Stimulated activated CD8-positive, alpha-beta memory T cell treated with anti-CD3 and anti-CD28 coated beads, Interleukin-12 subunit alpha, Interleukin-12 subunit beta, amount 100 ng/mL, for 24 hours (primary cell): ENCODE measurements around the gene CDC123.
"Not testable (repeated sequence)": the region's sequence is repeated elsewhere in the genome, so short reads cannot be mapped to it uniquely, and the experiment has no call there.

Experiments
- DNase-seq: peaks from one replicate; pipeline ENCODE4 v3.0.0-alpha.2; 2020; ENCODE audit errors: extremely low read depth

CDC123 gene

DNA sequence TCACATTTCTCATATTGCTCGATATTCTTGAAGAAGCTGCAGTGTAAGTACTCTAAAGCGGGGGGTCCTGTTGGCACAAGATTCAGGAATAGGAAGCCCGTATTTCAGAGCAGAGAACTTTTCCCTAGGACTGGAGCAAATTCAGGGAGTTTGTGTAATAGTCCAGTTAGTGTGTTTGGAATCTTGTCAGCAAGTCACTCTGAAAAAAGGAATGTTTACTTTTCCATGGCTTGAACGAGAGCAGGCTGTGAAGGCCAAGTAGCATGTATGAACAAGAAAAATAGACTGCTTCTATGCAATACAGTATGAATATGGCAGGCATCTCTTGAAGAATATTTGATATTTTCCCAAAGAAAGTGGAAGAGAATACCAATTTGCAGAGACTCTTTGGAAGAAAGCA, 39.8 kb downstream of the CDC123 start:
- DNase-seq, result no peak

DNA sequence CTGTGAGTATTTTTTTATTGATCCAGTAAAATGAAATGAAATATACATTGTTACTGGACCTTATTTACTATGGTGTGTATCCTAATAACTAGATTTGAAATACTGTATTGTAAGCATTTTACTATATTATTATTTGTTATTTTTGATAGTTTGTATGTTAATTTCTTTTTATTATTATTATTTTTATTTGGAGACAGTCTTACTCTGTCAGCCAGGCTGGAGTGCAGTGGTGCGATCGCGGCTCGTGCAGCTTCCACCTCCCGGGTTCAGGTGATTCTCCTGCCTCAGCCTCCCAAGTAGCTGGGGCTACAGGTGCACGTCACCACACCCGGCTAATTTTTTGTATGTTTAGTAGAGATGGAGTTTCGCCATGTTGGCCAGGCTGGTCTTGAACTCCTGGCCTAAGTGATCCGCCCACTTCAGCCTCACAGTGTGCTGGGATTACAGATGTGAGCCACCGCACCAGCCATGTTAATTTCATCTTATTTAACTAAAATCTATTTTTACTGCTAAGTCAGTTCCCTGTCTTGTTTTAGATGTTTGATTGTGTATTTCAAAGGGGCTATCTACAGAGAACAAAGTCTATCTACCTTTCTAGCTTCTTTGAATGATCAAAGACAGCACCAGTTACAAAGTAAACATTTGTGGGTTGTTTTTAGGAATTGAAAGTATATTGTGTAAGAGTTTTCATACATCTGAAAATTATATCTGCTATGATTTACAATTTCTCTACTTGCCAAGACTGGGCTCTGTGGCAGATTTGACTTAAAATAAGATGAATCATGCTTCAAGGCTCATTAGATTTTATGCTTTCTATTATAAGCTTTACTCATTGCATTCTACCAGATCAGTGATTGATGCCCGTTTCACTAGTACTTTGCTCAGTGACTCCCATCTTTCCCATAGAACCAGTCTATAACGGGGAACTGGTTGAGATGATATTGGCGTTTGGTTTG, 41.6 kb downstream of the CDC123 start:
- no peak for DNase-seq

DNA sequence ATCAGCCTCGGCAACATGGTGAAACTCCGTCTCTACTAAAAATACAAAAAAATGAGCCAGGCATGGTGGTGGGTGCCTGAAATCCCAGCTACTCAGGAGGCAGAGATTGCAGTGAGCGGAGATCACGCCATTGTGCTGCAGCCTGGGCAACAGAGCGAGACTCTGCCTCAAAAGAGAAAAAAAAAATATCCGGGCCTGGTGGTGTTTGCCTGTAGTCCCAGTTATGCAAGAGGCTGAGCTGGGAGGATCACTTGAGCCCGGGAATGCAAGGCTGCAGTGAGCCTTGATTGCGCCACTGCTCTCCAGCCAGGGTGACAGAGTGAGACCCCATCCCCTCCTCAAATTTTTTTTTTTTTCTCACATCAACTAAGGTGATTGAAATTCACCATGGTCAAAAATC, 42.8 kb downstream of the CDC123 start:
- DNase-seq, result no peak

DNA sequence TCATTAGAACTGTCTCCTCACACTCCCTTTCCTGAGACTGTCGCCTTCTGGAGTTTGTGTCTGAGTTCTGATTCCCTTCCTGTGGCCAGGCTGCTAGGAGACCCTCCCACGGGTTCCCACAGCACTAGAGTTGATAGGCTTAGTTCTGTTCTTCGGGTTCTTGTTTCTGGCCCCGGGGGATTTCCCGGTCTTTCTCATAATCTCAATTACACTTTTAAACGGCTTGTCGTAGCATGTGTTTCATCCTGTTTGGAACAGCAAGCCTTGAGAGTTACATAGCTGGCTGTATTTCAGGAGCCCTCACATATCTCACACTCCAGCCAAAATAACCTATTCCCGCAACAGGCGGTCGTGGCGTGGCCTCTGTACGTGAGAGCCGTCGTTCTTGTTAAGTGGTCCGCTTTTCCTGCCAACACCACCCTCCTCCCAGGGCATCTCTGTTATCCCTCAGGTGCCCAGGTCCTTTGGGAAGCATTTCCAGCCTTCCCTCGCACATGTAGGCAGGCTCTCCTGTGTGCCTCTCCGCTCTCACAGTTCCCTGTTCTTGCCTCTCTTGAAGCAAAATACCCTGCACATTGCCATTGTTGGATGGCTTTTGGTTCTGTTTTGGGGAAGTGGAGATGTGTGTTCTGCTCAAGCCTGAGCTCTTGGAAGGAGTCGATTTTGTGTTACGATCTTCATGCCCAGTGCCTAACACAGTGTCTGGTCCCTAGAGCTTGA, 46.0 kb downstream of the CDC123 start:
- DNase-seq, result peak; percentile 22

DNA sequence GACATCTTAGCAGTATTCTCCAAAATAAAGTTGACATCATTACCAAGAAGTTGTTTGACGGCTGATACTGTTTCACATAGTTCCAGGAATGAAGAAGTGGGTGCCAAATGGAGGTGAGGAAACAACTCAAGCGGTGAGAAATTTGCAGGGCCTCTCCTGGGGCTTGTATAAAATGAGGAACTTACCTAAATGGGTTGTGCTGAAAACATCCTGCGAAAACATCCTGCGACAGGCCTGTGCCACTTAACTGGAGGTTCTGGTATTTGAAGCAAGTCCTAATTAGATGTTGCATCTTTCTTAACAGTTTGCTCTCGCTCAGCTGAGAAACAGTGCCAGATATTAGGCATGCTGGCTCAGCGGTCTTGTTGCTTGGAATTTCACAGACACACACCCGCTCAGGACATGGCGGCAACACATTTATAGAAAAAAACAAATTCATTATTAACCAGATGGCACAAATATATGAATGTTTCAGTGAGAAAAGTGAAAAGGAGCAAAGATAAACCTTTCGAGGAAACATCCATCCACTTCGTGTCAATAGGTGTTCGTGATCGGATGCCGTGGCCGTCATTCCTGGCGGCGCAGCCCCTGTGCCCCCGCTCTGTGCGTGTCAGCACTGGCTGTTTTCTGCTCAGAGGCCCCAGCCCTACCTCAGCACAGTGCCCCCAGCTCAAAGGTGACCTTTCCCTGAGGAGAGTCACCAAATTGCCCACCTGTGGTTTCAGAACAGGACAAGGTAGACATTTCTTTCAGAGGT, 48.1 kb downstream of the CDC123 start:
- no peak for DNase-seq

DNA sequence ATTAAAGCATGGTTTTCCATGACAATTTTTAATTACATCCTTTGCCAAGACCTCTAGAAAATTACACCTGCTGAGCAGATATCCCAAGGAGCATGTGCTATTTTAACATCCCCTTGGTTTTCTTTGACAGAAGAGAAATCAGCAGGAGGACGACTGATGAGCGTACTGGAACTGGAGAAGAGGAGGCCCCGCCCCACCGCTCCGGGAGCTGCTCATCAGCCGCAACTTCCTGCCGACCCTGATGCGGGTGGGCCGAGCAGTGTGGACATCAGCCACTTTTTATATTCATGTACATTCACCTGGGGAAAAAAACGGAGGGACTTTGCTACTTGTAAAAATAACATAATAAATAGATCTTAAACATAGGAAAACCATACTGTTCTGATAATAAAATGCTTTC, 54.2 kb downstream of the CDC123 start:
- DNase-seq, result no peak

DNA sequence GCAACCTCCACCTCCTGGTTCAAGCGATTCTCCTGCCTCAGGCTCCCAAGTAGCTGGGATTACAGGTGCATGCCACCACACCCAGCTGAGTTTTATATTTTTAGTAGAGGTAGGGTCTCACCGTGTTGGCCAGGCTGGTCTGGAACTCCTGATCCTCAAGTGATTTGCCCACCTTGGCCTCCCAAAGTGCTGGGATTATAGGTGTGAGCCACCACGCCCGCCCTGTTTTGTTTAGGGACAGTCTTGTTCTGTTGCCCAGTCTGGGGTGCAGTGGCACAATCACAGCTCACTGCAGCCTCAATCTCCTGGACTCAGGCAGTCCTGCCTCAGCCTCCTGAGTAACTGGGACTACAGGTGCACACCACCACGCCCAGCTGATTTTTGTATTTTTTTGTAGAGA, 54.7 kb downstream of the CDC123 start:
- DNase-seq, result not testable (repeated sequence)

DNA sequence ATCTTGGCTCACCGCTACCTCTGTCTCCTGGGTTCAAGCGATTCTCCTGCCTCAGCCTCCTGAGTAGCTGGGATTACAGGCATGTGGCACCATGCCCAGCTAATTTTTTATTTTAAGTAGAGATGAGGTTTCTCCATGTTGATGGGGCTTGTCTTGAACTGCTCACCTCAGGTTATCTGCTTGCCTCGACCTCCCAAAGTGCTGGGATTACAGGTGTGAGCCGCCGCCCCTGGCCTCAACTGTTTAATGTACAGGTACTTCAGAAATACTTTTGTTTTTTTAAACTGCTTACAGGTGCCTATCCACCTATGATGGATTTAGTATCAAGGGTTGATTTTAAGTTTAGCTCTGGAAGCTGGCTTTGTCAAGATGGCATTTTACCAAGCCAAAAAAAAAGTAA, 55.6 kb downstream of the CDC123 start:
- DNase-seq, result no peak

DNA sequence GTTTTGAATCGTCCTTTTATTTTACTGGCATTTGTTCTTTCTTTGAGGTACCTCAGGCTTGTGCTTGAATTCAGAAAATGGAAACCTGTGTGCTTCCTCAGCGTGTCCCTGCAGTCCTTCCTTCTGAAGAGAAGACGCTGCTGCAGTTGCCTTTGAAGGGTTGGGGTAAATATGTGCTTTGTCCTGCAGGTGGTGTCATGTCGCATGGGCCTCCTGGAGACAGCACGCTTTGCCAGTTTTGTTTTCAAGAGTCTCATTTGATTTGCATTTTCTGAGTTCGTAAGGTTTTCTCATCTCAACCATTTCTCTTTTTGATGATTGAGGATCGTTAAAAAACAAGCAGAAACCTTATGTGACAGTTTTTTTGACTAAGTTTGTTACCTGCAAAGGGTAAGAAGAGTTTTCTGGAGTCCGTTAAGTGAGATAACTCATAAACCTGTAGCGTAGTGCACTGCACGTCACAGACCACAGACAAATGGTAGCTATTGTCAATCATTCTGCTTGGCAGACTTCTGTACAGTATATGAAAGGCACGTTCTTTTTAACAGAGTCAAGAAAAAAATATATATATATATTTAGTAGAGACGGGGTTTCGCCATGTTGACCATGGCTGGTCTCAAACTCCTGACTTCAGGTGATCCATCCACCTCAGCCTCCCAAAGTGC, 57.0 kb downstream of the CDC123 start:
- DNase-seq, result no peak

DNA sequence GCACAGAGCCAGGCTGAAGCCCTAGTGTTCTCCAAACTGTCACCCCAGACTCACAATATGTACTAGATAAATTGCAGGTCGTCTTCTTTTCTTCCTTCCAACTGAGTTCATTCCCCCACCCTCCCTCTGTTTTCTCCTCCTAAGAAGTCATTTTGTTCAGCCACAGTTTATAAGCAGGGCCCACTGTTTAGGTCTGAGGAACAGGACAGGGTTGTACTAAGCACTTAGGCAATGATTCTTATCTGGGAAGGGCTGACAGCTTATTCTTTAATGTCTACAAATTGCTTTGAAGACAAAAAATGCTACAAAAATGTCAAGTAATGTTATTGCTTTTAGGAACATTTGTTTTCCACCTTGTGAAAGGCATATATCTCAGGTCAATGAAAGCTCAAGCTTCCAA, 59.1 kb downstream of the CDC123 start:
- DNase-seq, result no peak

DNA sequence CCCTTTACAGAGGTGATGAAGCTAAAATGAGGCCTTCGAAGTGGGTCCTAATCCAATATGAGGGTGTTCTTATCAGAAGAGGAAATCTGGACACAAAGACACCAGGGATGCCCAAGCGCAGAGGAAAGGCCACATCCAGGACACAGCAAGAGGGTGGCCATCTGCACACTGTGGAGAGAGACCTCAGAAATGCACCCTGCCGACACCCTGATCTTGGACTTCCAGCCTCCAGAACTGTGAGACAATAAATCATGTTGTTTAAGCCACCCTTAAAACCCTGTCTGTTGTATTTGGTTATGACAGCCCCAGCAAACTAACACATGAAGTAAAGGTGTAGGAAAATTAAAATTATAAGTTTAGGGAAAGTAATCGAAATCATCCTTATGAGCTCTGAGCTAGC, 64.0 kb downstream of the CDC123 start:
- no peak for DNase-seq

DNA sequence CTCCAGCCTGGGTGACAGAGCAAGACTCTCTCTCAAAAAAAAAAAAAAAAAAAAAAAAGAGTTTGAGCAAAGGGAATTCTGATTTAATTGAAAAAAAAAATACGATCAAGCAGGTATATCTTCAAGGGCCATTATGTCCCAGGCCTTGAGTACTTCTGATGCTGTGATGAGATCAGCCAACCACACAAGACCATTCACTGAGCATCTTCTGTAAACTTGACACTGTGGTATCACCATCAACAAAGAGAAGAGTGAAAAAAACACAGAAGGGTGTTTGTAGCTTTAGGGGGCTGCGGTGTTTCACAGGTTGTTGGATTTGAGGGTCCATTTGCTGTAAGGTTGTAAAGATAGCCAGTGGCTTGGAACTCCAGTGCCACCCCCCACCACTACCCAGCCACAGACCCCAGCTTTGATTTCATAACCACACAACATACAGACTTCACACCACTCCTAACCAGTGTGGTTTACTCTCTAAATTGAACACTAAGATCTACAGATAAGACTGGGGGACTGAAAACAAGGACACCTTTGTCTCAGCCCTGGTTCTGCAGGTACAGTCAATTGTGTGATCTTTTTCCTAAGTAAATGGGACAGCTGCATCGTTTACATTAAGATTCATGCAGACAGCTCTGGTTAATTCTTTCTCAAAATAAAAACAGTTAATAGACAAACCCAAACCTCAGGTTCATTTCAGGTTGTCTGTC, 66.4 kb downstream of the CDC123 start:
- DNase-seq, result no peak

DNA sequence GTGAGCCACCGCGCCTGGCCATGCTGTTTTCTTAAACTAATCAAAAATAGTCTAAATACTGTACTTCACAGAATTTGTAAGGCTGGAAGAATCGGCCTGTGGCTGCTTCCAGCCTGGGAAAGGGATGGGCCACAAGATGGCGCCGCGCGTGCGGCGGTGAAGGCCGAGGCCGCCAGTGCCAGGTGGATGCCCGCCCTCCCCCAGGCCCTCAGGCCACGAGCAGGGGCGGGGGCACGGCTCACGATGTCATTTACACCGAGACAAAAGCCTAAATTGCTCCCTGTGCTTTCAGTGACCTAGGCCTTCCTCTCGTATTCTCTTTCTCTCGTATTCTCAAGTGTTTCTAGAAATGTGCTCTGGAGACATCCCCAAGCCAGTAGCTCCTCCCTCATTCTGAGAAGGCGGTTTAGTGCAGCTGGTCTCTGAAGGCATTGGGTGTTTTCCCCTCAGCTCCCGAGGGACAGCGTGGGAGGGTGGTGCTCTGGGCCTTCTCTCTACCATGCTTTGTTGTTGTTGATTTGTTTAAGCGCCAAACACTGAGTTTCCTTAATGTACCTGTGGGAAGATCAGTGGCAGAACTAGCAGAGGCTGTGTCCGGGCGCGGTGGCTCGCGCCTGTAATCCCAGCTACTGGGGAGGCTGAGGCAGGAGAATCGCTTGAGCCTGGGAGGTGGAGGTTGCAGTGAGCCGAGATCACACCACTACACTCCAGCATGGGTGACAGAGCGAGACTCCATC, 68.4 kb downstream of the CDC123 start:
- DNase-seq, result peak; percentile 30

DNA sequence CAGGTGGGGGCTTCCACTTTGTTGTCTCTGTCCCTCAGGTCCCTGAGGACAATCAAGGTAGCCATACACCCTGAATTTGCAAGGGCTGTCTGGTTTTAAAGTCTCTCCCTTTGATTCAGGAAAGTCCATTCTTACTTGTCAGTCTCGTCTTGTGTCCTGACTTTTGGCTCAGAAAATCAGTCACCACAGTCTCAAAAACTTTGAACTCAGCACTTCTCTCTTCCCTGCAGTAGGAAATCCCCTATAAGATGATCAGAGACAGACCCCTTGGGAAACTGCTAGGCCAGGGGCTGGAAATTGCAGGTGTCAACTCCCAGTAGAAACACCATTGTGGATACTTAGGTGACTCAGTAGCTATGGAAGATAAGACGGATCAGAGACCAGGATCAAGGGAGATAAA, 73.1 kb downstream of the CDC123 start:
- no peak for DNase-seq

DNA sequence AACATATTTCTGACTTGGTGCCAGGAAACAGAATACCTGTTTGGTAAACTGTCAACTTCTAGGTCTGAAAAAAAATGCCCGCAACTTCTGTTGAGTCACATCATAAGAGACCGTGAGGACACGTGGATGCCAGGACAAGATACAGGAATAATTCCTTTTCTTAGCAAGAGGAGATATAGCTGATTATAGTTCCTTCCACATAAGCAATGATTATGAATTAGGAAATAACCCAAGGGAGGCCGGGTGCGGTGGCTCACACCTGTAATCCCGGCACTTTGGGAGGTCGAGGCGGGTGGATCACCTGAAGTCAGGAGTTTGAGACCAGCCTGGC, 75.2 kb downstream of the CDC123 start:
- no peak for DNase-seq

DNA sequence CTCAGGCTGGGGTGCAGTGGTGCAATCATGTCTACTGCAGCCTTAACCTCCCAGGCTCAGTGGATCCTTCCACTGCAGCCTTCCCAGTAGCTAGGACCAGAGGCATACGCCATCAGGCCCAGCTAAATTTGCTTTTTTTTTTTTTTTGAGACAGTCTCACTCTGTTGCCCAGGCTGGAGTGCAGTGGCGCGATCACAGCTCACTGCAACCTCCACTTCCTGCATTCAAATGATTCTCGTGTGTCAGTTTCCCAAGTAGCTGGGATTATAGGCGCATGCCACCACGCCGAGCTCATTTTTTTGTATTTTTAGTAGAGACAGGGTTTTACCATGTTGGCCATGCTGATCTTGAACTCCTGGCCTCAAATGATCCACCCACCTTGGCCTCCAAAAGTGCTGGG, 81.9 kb downstream of the CDC123 start:
- not testable (repeated sequence) for DNase-seq

DNA sequence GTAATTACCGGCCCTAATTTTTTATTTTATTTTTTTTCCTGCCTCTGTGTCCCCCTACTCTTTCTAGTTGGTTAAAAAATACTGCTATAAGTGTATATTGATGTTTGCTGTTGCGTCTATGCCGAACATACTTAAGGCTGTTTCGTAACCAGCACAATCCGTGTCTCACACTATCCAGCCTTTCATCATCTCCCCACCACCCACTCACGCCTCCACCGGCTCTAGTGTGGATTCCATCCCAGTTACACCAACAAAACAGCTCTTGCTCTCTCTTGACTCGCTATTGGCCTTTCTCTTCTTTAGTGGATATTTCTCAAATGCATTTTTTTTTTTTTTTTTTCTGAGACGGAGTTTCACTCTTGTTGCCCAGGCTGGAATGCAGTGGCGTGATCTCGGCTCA, 83.3 kb downstream of the CDC123 start:
- DNase-seq, result no peak

DNA sequence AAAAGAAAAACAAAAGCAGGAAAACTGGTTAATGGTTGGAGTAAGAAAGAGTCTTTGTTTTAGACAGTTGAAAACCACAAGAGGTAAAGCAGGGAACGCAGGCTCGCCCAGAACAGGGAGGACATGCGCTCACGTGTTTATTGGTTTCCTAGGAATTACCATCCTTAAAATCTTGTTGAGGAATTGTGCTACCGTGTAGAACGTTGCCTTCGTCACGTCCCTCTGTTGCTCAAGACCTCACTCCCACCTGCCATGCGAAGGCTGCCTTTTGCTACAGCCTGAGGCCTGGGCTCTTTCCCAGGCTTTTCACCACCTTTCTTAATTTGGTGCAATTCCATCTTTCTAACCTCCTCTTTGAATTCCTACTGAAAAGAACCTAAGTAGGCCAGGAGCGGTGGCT, 91.8 kb downstream of the CDC123 start:
- no peak for DNase-seq

DNA sequence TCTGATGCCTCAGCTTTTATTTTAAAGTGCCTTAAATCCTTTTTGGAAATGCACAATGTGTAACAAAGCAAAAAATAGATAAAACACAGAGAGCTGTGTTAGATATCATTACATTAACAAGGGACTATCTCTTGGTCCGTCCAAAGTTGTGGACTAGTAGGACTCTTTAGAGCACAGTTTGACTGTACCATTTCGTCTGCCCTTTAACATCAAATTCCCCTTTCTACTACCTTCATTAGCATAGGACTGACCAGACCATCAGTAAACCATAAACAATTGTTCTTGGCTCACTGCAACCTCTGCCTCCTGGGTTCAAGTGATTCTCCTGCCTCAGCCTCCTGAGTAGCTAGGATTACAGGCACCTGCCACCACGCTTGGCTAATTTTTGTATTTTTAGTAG, 101.8 kb downstream of the CDC123 start:
- not testable (repeated sequence) for DNase-seq

DNA sequence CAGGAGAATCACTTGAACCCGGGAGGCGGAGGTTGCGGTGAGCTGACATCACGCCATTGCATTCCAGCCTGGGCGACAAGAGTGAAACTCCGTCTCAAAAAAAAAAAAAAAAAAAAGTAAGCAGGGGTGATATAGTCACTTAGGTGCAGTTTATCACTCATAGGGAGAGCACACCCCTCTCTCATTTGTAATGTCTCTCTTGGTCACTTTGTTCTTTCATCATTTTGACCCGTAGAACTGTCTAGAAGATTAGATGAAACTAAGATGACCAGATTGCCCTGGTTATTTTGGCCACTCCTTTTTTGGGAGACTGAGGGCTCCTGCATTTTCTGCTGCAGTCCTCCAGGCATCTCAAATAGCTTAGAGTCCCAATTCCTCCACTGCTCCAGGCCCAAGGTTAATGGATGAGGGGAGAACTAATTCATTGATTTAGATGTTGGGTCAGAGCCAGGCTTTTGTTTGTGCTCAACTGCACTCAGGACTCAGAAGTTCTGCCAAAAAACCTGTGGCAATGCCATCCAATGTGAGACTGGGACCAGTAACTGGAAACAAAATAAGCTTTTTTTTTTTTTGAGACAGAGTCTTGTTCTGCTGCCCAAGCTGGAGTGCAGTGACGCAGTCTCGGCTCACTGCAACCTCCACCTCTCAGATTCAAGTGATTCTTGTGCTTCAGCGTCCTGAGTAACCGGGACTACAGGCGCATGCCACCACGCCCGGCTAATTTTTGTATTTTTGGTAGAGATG, 103.4 kb downstream of the CDC123 start:
- no peak for DNase-seq
